HCT116 (cell line): ENCODE measurements around the gene ELAVL1. TPM values are rescaled to one million over a fixed set of nuclear protein-coding genes. Genes with fewer than 3 reads are reported as not detected.

Experiments used
- ATAC-seq: fragments of 200-7000 bp; cut with Tn5 transposase; 2 replicates; pipeline ENCODE4 v1.9.1; 2020; ENCODE audit warnings: mild to moderate bottlenecking, moderate library complexity
- BruUV-seq: library from RNA; stranded (reverse); fragments of 400-500 nt; replicated peaks from 2 replicates; lab custom pipeline; 2021; lab: Mats Ljungman, UMichigan
- CTCF ChIA-PET: fragments of 300-600 bp; sonication (Branson Sonifier 250); formaldehyde crosslinking; loops from one replicate; lab custom pipeline; 2021; ENCODE audit warnings: antibody characterized with exemption; lab: Charles Lee
- POLR2A ChIA-PET: fragments of 300-600, 350-600 bp; sonication (Branson Sonifier 250); formaldehyde crosslinking; loops from one replicate; lab custom pipeline; 2021; ENCODE audit warnings: antibody characterized with exemption; lab: Charles Lee
- RAD21 ChIA-PET, 2 experiments: fragments of 300-600 bp; sonication (Branson Sonifier 250); formaldehyde crosslinking; loops; one replicate each; lab custom pipeline; 2023; ENCODE audit warnings: low total read pairs in 2 of 2; ENCODE audit not compliant: uncharacterized antibody in 2 of 2, unreplicated experiment in 2 of 2, low non-redundant PET in 1 of 2; lab: Charles Lee
- DNase-seq: peaks from one replicate; pipeline ENCODE4 v3.0.0-alpha.2; 2010; ENCODE audit warnings: low read depth, low spot score
- H2AFZ ChIP-seq: fragments of 200-600 bp; shearing (Covaris generic), sonication (generic); 2 replicates; pipeline ENCODE4 v1.6.1; 2017; ENCODE audit warnings: low read depth, mixed run types, mixed read lengths, antibody characterized with exemption, low read length; ENCODE audit not compliant: poor library complexity, severe bottlenecking
- H3K27ac ChIP-seq: 2 replicates; pipeline ENCODE4 v1.5.1; 2012; ENCODE audit warnings: low read depth, low read length
- H3K27me3 ChIP-seq: fragments of 200-600 bp; sonication (generic); 2 replicates; pipeline ENCODE4 v1.6.1; 2016; ENCODE audit warnings: mixed run types, low read length, mixed read lengths; ENCODE audit not compliant: insufficient read depth
- H3K36me3 ChIP-seq, 2 experiments: fragments of 200-500 bp in 1 of 2; fragments of 200-600 bp in 1 of 2; sonication (Bioruptor generic) in 1 of 2; sonication (generic) in 1 of 2; 2 replicates each; pipeline versions ENCODE4 v1.5.1 to v1.6.1; 2014 to 2016; ENCODE audit warnings: low read length in 2 of 2, inconsistent platforms in 1 of 2, mixed read lengths in 1 of 2, mixed run types in 1 of 2; ENCODE audit not compliant: insufficient read depth in 2 of 2, control insufficient read depth in 1 of 2
- H3K4me1 ChIP-seq, 2 experiments: fragments of 200-600 bp in 1 of 2; sonication (generic) in 1 of 2; 2 replicates each; pipeline versions ENCODE4 v1.5.1 to v1.6.1; 2012 to 2017; ENCODE audit warnings: low read length in 2 of 2, inconsistent platforms in 1 of 2, mild to moderate bottlenecking in 1 of 2, mixed read lengths in 1 of 2, mixed run types in 1 of 2, moderate library complexity in 1 of 2; ENCODE audit not compliant: insufficient read depth in 2 of 2, control insufficient read depth in 1 of 2
- H3K4me2 ChIP-seq: fragments of 200-600 bp; sonication (generic); 2 replicates; pipeline ENCODE4 v1.6.1; 2017; ENCODE audit warnings: mixed run types, low read length, mixed read lengths
- H3K4me3 ChIP-seq, 2 experiments: fragments of 200-600 bp in 1 of 2; sonication (generic) in 1 of 2; replicated peaks in 1 of 2; 2 replicates each; pipeline ENCODE4 v1.5.1; 2011 to 2016; ENCODE audit warnings: low read length in 2 of 2, control low read depth in 1 of 2, low read depth in 1 of 2, mild to moderate bottlenecking in 1 of 2, mixed read lengths in 1 of 2, mixed run types in 1 of 2
- H3K79me2 ChIP-seq: fragments of 200-600 bp; sonication (generic); 2 replicates; pipeline ENCODE4 v1.6.1; 2017; ENCODE audit warnings: mild to moderate bottlenecking, mixed run types, low read length, moderate library complexity, mixed read lengths; ENCODE audit not compliant: insufficient read depth
- H3K9ac ChIP-seq: fragments of 200-600 bp; sonication (generic); 2 replicates; pipeline ENCODE4 v1.6.1; 2016; ENCODE audit warnings: low read length, mixed read lengths
- H3K9me2 ChIP-seq: fragments of 200-600 bp; sonication (generic), shearing (Covaris generic); 2 replicates; pipeline ENCODE4 v1.6.1; 2017; ENCODE audit warnings: mixed run types, mild to moderate bottlenecking, moderate library complexity; ENCODE audit not compliant: insufficient read depth
- H3K9me3 ChIP-seq, 2 experiments: fragments of 200-500 bp in 1 of 2; fragments of 200-600 bp in 1 of 2; sonication (Bioruptor generic) in 1 of 2; sonication (generic) in 1 of 2; 2 replicates each; pipeline ENCODE4 v1.6.1; 2014 to 2017; ENCODE audit warnings: low read length in 2 of 2, mixed read lengths in 2 of 2, inconsistent platforms in 1 of 2, low read depth in 1 of 2, mild to moderate bottlenecking in 1 of 2, mixed run types in 1 of 2, moderate library complexity in 1 of 2; ENCODE audit not compliant: control insufficient read depth in 1 of 2, insufficient read depth in 1 of 2
- H4K20me1 ChIP-seq: fragments of 200-600 bp; sonication (generic), shearing (Covaris generic); 2 replicates; pipeline ENCODE4 v1.6.1; 2017; ENCODE audit warnings: mixed run types, mild to moderate bottlenecking, moderate library complexity; ENCODE audit not compliant: insufficient read depth
- ATF3 ChIP-seq: IDR thresholded peaks from 2 replicates; pipeline ENCODE4 v1.6.1; 2012
- CTCF ChIP-seq, 3 experiments: fragments of 200-600 bp in 1 of 3; sonication (generic) in 1 of 3; IDR thresholded peaks in 2 of 3; conservative IDR thresholded peaks in 1 of 3; 2 replicates each; pipeline ENCODE4 v1.5.1; 2012 to 2017; ENCODE audit warnings: low read depth in 2 of 3, low read length in 2 of 3, antibody characterized with exemption in 1 of 3, borderline replicate concordance in 1 of 3, control low read depth in 1 of 3, mild to moderate bottlenecking in 1 of 3, mixed read lengths in 1 of 3, mixed run types in 1 of 3, moderate library complexity in 1 of 3; ENCODE audit not compliant: insufficient read depth in 1 of 3
- EGR1 ChIP-seq: IDR thresholded peaks from 2 replicates; pipeline ENCODE4 v1.6.1; 2012; ENCODE audit warnings: low read depth
- ELF1 ChIP-seq: IDR thresholded peaks from 2 replicates; pipeline ENCODE4 v1.6.1; 2012; ENCODE audit warnings: low read depth, borderline replicate concordance
- EZH2 ChIP-seq: fragments of 200-600 bp; sonication (generic); IDR thresholded peaks from 2 replicates; pipeline ENCODE4 v1.6.1; 2017; ENCODE audit warnings: antibody characterized with exemption, mixed run types
- FOSL1 ChIP-seq: IDR thresholded peaks from 2 replicates; pipeline ENCODE4 v1.6.1; 2012; ENCODE audit warnings: low read depth
- MAX ChIP-seq: IDR thresholded peaks from 2 replicates; pipeline ENCODE4 v1.6.1; 2012
- SRF ChIP-seq: IDR thresholded peaks from 2 replicates; pipeline ENCODE4 v1.6.1; 2012; ENCODE audit warnings: low read depth
- intact Hi-C: fragments of 100-400 bp; cut with micrococcal nuclease; formaldehyde crosslinking; loops from 2 replicates; pipeline ENCODE4 v1.10.0; 2022
- total RNA-seq: library from RNA; stranded (reverse); gene quantifications from one replicate; pipeline ENCODE4 v1.2.1, GENCODE V29; 2021; ENCODE audit not compliant: unreplicated experiment
- TF ChIP-seq, protein P1 (sequence below): IDR thresholded peaks from 2 replicates; pipeline ENCODE4 v1.6.1; 2011; ENCODE audit warnings: mild to moderate bottlenecking, low read length, moderate library complexity; ENCODE audit not compliant: insufficient replicate concordance; ENCODE audit errors: extremely low read depth
- TF ChIP-seq, protein P2 (sequence below): IDR thresholded peaks from 2 replicates; pipeline ENCODE4 v1.6.1; 2012; ENCODE audit warnings: low read depth

The ELAVL1 gene
- total RNA-seq, 1 experiment from 2014 or later = 134 TPM

DNA sequence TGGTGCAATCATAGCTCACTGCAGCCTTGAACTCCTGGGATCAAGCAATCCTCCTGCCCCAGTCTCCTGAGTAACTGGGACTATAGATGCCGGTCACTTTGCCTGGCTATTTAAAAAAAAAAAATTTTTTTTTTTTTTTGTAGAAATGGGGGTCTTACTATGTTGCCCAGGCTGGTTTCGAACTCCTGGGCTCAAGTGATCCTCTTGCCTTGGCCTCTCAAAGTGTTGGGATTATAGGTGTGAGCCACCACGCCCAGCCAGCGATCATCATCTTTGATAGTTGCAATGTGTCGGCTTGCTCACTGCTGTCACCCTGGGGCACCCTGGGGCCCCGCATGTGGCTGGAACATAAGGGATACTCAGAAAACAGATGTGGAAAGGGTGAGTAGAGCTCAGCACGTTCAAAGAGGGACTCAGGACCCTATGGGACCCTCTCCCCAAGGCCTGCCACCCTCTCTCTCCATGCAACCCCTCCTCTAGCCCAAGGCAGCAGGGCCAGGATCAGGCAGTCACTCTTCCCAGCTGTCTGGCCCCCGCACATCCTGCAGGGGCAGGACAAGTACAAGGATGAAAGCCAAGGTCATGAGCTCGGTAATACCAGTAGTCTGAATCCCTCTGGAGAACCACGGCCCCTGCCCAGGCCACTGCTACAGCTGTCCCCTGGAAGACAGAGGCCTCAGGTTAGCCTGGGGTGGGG, 40.6 kb upstream of the ELAVL1 start:
- Histone ChIP-seq H3K4me2 (no peak overlapping the region), H3K27me3 (no peaks in the 10 kb centered on the region), H3K9ac (no peak overlapping the region), H3K9me2 (no peaks in the 10 kb centered on the region), H4K20me1 (no peaks in the 10 kb centered on the region), H3K4me1 (peaks cover 0 to 17% of the 10 kb centered on the region in 2 experiments; a peak in 3 of 4 replicates), H3K9me3 (no peaks in the 10 kb centered on the region), H3K79me2 (no peaks in the 10 kb centered on the region), H3K27ac (no peak overlapping the region), H3K4me3 (no peak overlapping the region), H2AFZ (no peak overlapping the region), H3K36me3 (no peaks in the 10 kb centered on the region)
- intact Hi-C loops = no loop called here
- TF ChIP-seq CTCF (IDR thresholded peaks at IDR 0.05 in 2 of 3, conservative IDR thresholded peaks at IDR 0.05 in 1 of 3; ENCODE audit: borderline replicate concordance in 1 of 3, insufficient read depth in 1 of 3, low read depth in 2 of 3, low read length in 2 of 3) (no peak), EGR1 (no peak), EZH2 (no peak)
- POLR2A ChIA-PET = no interaction called here
- no peak for DNase-seq
- RAD21 ChIA-PET = no interaction called here
- CTCF ChIA-PET = interaction anchor here (0.6 kb wide), 1 partner anchor 30 kb away, joined by 3 read pairs; no protein-coding TSS in a partner anchor
- no TSS peak for BruUV-seq
- ATAC-seq = no peak

DNA sequence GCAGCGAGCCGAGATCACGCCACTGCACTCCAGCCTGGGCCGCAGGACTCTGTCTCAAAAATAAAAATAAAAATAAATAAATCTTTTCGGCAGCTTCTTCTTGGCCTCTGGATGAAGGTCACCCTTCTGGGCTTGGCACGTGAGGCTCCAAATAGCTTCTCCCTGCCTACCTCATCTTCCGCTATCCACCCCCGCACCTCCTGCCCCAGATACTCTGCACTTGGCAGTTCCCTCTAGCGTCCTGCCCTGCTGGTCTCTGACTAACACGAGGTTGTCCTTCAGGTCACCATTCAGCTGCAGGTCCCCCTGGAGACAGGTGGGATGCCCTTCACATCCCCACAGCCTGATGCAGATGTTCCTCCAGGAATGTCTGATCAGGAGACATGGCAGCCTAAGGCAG, 38.6 kb upstream of the ELAVL1 start:
- ChIA-PET POLR2A (no interaction called here), RAD21 (no interaction called here), CTCF (no interaction called here)
- no peaks in the 10 kb centered on the region for H3K9me3 ChIP-seq
- no peak for ATAC-seq
- no peak overlapping the region for H3K4me2 ChIP-seq
- no peaks in the 10 kb centered on the region for H3K9me2 ChIP-seq
- DNase-seq = no peak
- no peaks in the 10 kb centered on the region for H3K79me2 ChIP-seq
- no TSS peak for BruUV-seq
- intact Hi-C loops = no loop called here
- H2AFZ ChIP-seq = no peak overlapping the region
- H4K20me1 ChIP-seq = no peaks in the 10 kb centered on the region
- H3K4me3 ChIP-seq = no peak overlapping the region
- H3K27me3 ChIP-seq = no peaks in the 10 kb centered on the region
- no peak overlapping the region for H3K9ac ChIP-seq
- H3K36me3 ChIP-seq = no peaks in the 10 kb centered on the region
- peaks cover 4 to 10% of the 10 kb centered on the region in 2 experiments; a peak in 3 of 4 replicates for H3K4me1 ChIP-seq
- H3K27ac ChIP-seq = no peak overlapping the region
- TF ChIP-seq SRF = no peak
- TF ChIP-seq MAX = no peak
- TF ChIP-seq, protein P1, sequence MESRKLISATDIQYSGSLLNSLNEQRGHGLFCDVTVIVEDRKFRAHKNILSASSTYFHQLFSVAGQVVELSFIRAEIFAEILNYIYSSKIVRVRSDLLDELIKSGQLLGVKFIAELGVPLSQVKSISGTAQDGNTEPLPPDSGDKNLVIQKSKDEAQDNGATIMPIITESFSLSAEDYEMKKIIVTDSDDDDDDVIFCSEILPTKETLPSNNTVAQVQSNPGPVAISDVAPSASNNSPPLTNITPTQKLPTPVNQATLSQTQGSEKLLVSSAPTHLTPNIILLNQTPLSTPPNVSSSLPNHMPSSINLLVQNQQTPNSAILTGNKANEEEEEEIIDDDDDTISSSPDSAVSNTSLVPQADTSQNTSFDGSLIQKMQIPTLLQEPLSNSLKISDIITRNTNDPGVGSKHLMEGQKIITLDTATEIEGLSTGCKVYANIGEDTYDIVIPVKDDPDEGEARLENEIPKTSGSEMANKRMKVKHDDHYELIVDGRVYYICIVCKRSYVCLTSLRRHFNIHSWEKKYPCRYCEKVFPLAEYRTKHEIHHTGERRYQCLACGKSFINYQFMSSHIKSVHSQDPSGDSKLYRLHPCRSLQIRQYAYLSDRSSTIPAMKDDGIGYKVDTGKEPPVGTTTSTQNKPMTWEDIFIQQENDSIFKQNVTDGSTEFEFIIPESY = no peak
- TF ChIP-seq FOSL1 = no peak
- TF ChIP-seq ELF1 = no peak
- TF ChIP-seq, protein P2, sequence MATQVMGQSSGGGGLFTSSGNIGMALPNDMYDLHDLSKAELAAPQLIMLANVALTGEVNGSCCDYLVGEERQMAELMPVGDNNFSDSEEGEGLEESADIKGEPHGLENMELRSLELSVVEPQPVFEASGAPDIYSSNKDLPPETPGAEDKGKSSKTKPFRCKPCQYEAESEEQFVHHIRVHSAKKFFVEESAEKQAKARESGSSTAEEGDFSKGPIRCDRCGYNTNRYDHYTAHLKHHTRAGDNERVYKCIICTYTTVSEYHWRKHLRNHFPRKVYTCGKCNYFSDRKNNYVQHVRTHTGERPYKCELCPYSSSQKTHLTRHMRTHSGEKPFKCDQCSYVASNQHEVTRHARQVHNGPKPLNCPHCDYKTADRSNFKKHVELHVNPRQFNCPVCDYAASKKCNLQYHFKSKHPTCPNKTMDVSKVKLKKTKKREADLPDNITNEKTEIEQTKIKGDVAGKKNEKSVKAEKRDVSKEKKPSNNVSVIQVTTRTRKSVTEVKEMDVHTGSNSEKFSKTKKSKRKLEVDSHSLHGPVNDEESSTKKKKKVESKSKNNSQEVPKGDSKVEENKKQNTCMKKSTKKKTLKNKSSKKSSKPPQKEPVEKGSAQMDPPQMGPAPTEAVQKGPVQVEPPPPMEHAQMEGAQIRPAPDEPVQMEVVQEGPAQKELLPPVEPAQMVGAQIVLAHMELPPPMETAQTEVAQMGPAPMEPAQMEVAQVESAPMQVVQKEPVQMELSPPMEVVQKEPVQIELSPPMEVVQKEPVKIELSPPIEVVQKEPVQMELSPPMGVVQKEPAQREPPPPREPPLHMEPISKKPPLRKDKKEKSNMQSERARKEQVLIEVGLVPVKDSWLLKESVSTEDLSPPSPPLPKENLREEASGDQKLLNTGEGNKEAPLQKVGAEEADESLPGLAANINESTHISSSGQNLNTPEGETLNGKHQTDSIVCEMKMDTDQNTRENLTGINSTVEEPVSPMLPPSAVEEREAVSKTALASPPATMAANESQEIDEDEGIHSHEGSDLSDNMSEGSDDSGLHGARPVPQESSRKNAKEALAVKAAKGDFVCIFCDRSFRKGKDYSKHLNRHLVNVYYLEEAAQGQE = no peak
- no peak for TF ChIP-seq EZH2
- TF ChIP-seq ATF3 = no peak
- TF ChIP-seq EGR1 = no peak
